ENCODE data around the gene ATP1A2. TPM values are rescaled to one million over a fixed set of nuclear protein-coding genes. Genes with fewer than 3 reads are reported as not detected.

Gene ATP1A2
- total RNA-seq, 1 donor from 2014 or later: 0.49 TPM

DNA sequence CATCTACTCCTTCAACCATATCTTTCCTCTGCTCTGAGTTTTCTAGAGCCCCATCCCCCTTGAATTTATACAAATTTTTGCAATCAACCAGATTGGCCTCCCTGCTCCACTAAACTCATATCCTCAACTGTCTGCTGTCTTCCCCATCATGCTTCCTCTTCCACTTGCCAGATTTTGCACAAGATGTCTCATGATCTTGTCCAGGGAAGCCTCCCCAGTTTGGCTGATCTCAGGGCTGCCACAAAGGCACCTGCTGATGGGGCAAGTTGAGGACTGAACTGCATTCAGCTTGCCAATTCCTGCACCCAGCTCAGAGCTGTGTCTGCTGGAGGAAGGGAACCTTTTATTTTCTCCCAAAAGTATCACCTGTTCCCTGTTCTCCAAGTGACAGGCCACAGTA, 38.1 kb upstream of the ATP1A2 start:
- no peaks in the 10 kb centered on the region for H3K9me3 Mint-ChIP-seq (ENCODE audit: unreplicated experiment)
- no peaks in the 10 kb centered on the region for H3K36me3 Mint-ChIP-seq (ENCODE audit: low read depth, unreplicated experiment)
- no peak for DNase-seq (ENCODE audit: low spot score)
- H3K4me1 Mint-ChIP-seq (ENCODE audit: unreplicated experiment): peaks cover 12% of the 10 kb centered on the region
- peaks cover 12% of the 10 kb centered on the region for H3K27me3 Mint-ChIP-seq (ENCODE audit: unreplicated experiment)
- TF ChIP-seq, protein P1, sequence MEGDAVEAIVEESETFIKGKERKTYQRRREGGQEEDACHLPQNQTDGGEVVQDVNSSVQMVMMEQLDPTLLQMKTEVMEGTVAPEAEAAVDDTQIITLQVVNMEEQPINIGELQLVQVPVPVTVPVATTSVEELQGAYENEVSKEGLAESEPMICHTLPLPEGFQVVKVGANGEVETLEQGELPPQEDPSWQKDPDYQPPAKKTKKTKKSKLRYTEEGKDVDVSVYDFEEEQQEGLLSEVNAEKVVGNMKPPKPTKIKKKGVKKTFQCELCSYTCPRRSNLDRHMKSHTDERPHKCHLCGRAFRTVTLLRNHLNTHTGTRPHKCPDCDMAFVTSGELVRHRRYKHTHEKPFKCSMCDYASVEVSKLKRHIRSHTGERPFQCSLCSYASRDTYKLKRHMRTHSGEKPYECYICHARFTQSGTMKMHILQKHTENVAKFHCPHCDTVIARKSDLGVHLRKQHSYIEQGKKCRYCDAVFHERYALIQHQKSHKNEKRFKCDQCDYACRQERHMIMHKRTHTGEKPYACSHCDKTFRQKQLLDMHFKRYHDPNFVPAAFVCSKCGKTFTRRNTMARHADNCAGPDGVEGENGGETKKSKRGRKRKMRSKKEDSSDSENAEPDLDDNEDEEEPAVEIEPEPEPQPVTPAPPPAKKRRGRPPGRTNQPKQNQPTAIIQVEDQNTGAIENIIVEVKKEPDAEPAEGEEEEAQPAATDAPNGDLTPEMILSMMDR (IDR thresholded peaks at IDR 0.05; ENCODE audit: unreplicated experiment): no peak
- no peak overlapping the region for H3K27ac Mint-ChIP-seq (ENCODE audit: unreplicated experiment)
- no peak overlapping the region for H3K4me3 Mint-ChIP-seq (ENCODE audit: unreplicated experiment)

DNA sequence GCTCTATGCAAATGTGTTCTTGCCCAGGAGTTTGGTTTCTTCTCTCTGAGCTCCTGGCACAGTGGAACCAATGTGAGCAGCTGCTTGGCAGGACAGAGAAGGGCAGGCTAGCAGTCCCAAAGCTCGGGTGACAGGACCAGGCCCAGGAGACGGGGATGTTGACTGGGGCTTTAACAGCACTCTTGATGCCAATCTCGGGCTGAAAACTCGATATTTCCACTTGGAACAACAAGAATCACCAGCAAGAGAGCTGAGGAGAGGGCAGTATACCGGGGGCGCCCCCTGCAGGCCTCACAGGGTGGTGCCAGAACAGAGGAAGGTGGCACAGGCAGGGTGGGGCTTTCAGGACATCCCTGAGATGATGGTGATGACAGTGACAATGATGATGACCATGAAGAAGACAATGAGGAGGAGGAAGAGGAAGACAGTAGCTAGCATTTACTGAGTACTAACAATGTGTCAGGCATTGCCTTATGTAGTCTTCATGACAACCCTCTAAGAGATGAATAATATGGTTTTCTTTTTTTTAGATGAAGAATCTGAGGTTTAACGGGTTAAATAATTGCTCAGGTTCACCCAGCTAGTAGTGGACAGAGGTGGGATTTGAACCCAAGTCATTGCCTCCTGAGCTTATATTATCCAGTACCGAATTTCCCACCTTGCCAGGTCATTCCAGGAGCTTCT, 36.9 kb upstream of the ATP1A2 start:
- no peaks in the 10 kb centered on the region for H3K9me3 Mint-ChIP-seq (ENCODE audit: unreplicated experiment)
- peaks cover 18% of the 10 kb centered on the region for H3K27me3 Mint-ChIP-seq (ENCODE audit: unreplicated experiment)
- no peak overlapping the region for H3K27ac Mint-ChIP-seq (ENCODE audit: unreplicated experiment)
- TF ChIP-seq, protein P1 (IDR thresholded peaks at IDR 0.05; ENCODE audit: unreplicated experiment): peak; percentile 88
- H3K4me1 Mint-ChIP-seq (ENCODE audit: unreplicated experiment): peaks cover 16% of the 10 kb centered on the region
- peak; percentile 61 for DNase-seq (ENCODE audit: low spot score)
- no peaks in the 10 kb centered on the region for H3K36me3 Mint-ChIP-seq (ENCODE audit: low read depth, unreplicated experiment)
- no peak overlapping the region for H3K4me3 Mint-ChIP-seq (ENCODE audit: unreplicated experiment)

DNA sequence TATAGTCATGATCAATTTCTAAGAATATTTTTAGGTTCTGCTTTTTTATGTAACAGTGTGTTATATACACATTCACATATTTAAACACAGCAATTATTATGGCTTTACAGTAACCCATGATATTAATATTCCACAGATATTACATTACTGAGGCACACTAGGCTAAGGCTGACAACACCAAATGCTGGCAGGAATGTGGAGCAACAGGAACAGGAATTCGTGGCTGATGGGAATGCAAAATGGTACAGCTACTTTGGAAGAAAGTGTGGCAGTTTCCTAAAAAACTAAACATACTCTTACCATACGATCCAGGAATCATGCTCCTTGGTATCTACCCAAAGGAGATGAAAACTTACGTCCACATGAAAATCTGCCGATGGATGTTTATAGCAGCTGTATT, 36.1 kb upstream of the ATP1A2 start:
- no peak overlapping the region for H3K4me3 Mint-ChIP-seq (ENCODE audit: unreplicated experiment)
- no peak overlapping the region for H3K27ac Mint-ChIP-seq (ENCODE audit: unreplicated experiment)
- H3K27me3 Mint-ChIP-seq (ENCODE audit: unreplicated experiment): peaks cover 18% of the 10 kb centered on the region
- no peaks in the 10 kb centered on the region for H3K36me3 Mint-ChIP-seq (ENCODE audit: low read depth, unreplicated experiment)
- no peak for DNase-seq (ENCODE audit: low spot score)
- H3K4me1 Mint-ChIP-seq (ENCODE audit: unreplicated experiment): peaks cover 16% of the 10 kb centered on the region
- H3K9me3 Mint-ChIP-seq (ENCODE audit: unreplicated experiment): no peaks in the 10 kb centered on the region
- TF ChIP-seq, protein P1 (IDR thresholded peaks at IDR 0.05; ENCODE audit: unreplicated experiment): no peak

DNA sequence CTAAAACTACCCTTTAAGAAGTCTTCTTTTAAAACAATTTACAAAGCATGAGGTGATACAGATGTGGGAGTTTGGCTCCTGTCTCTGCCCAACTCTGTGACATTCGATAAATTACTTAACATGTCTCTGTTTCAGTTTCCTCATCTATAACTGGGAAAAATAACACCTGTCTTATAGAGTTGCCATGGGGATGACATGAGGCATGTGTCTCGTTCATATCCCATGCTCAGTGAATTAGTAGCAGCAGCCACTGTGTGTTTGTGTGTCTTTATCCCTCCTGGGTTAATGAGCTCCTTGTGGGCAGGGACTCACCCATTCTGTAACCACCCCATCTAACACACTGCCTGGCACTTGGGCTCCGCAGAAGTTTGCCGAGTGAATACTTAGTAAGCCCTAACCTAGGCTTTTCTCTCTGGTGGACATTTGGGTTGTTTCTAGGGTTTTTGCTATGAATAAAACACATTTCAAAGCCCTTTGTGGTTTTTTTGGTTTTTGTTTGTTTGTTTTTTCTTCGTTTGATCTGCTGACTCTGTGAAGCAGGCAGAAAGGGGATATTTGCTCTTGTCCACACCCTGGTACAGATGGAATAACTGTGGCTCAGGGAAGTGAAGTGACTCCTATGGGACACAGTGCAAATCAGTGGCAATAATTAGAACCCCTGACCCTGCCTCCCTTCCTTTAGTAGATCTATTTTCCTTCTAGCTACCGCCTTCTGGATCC, 35.0 kb upstream of the ATP1A2 start:
- Mint-ChIP-seq H3K36me3 (ENCODE audit: low read depth, unreplicated experiment) (no peaks in the 10 kb centered on the region), H3K4me3 (ENCODE audit: unreplicated experiment) (no peak overlapping the region), H3K4me1 (ENCODE audit: unreplicated experiment) (peaks cover 16% of the 10 kb centered on the region), H3K27me3 (ENCODE audit: unreplicated experiment) (peaks cover 23% of the 10 kb centered on the region), H3K9me3 (ENCODE audit: unreplicated experiment) (no peaks in the 10 kb centered on the region), H3K27ac (ENCODE audit: unreplicated experiment) (no peak overlapping the region)
- DNase-seq (ENCODE audit: low spot score): no peak
- TF ChIP-seq, protein P1 (IDR thresholded peaks at IDR 0.05; ENCODE audit: unreplicated experiment): no peak

Data from endothelial cell (in vitro differentiated cells).